GM12892 (cell line): ENCODE measurements around the gene STK32C.
"Not testable (repeated sequence)": the region's sequence is repeated elsewhere in the genome, so short reads cannot be mapped to it uniquely, and the experiment has no call there.

Experiments
- DNase-seq: peaks from one replicate; pipeline ENCODE4 v3.0.0; 2011; ENCODE audit not compliant: insufficient read length
- FAIRE-seq: peaks from 2 replicates; lab custom pipeline; 2011; peaks lifted over from hg19 to GRCh38; lab: Jason Lieb, UNC
- POLR2A ChIP-seq: IDR thresholded peaks from 2 replicates; pipeline ENCODE4 v1.6.1; 2011; ENCODE audit warnings: low read depth, low read length, control low read depth
- POLR2AphosphoS5 ChIP-seq: IDR thresholded peaks from 2 replicates; pipeline ENCODE4 v1.6.1; 2011; ENCODE audit warnings: low read depth, low read length, control low read depth
- TAF1 ChIP-seq: IDR thresholded peaks from 2 replicates; pipeline ENCODE4 v1.6.1; 2011; ENCODE audit warnings: low read depth, mild to moderate bottlenecking, control low read depth, low read length, borderline replicate concordance

STK32C gene

GRCh38 chr10:132224343-132225072 lies 83.2 kb downstream of the STK32C start:
- FAIRE-seq: no peak

GRCh38 chr10:132223611-132224342 lies 84.0 kb downstream of the STK32C start:
- no peak for FAIRE-seq
- DNase-seq: no peak
- TF ChIP-seq POLR2AphosphoS5: no peak
- no peak for TF ChIP-seq TAF1
- TF ChIP-seq POLR2A: no peak

More at GRCh38 chr10:132224343-132225072, 83.2 kb downstream of the STK32C start:
- TF ChIP-seq POLR2AphosphoS5 (no peak), TAF1 (no peak), POLR2A (no peak)
- DNase-seq: no peak

- TF ChIP-seq TAF1 (no peak), POLR2AphosphoS5 (no peak), POLR2A (no peak)
- no peak for FAIRE-seq
- peak; percentile 77 for DNase-seq
These were observed 84.6 kb downstream of the STK32C start for GRCh38 chr10:132223156-132223590.

GRCh38 chr10:132222726-132223125 lies 85.0 kb downstream of the STK32C start:
- FAIRE-seq (no peak), DNase-seq (no peak)
- no peak for TF ChIP-seq POLR2A
- no peak for TF ChIP-seq TAF1
- TF ChIP-seq POLR2AphosphoS5: no peak

GRCh38 chr10:132220996-132221395 lies 86.8 kb downstream of the STK32C start:
- FAIRE-seq, DNase-seq: not testable (repeated sequence)

- FAIRE-seq (no peak), DNase-seq (no peak)
These were observed 87.7 kb downstream of the STK32C start for GRCh38 chr10:132220061-132220460.

GRCh38 chr10:132219486-132219885 lies 88.3 kb downstream of the STK32C start:
- FAIRE-seq (no peak), DNase-seq (no peak)
- TF ChIP-seq POLR2A (no peak), TAF1 (no peak), POLR2AphosphoS5 (no peak)

More at GRCh38 chr10:132220061-132220460, 87.7 kb downstream of the STK32C start:
- TF ChIP-seq TAF1 (no peak), POLR2AphosphoS5 (no peak), POLR2A (no peak)

GRCh38 chr10:132216441-132216840 lies 91.3 kb downstream of the STK32C start:
- not testable (repeated sequence) for DNase-seq, FAIRE-seq

- FAIRE-seq: no peak
- TF ChIP-seq TAF1 (no peak), POLR2AphosphoS5 (no peak), POLR2A (no peak)
- DNase-seq: no peak
These were observed 93.8 kb downstream of the STK32C start for GRCh38 chr10:132213917-132214316.

- no peak for DNase-seq
- TF ChIP-seq TAF1 (no peak), POLR2A (no peak)
- no peak for FAIRE-seq
These were observed 94.9 kb downstream of the STK32C start for GRCh38 chr10:132212816-132213215.

- no peak for TF ChIP-seq TAF1
- no peak for TF ChIP-seq POLR2A
- TF ChIP-seq POLR2AphosphoS5: no peak
- FAIRE-seq (no peak), DNase-seq (no peak)
These were observed 96.5 kb downstream of the STK32C start for GRCh38 chr10:132211246-132211645.

GRCh38 chr10:132210766-132211165 lies 97.0 kb downstream of the STK32C start:
- DNase-seq: no peak
- no peak for FAIRE-seq
- no peak for TF ChIP-seq POLR2A
- no peak for TF ChIP-seq TAF1
- no peak for TF ChIP-seq POLR2AphosphoS5
